Activated naive CD4-positive, alpha-beta T cell treated with anti-CD3 and anti-CD28 coated beads for 36 hours (primary cell): ENCODE results near the gene SIGLEC10. TPM values are rescaled to one million over a fixed set of nuclear protein-coding genes. Genes with fewer than 3 reads are reported as not detected.
A peak's percentile ranks its signal among the peaks of the same experiment; 100 is the strongest.

Source experiments
- CTCF ChIA-PET: fragments of 350-600 bp; sonication (Branson Sonifier 250); formaldehyde crosslinking; loops from one replicate; lab custom pipeline; 2021; ENCODE audit warnings: antibody characterized with exemption; lab: Charles Lee
- DNase-seq: peaks from one replicate; pipeline ENCODE4 v3.0.0-alpha.2; 2020
- H3K27ac Mint-ChIP-seq: one replicate; pipeline ENCODE4 v1.8.0; 2021; ENCODE audit warnings: mild to moderate bottlenecking, mixed read lengths
- H3K27me3 Mint-ChIP-seq: one replicate; pipeline ENCODE4 v1.8.0; 2021; ENCODE audit warnings: low read depth, mixed read lengths
- H3K36me3 Mint-ChIP-seq: one replicate; pipeline ENCODE4 v1.8.0; 2021; ENCODE audit warnings: low read depth, mixed read lengths
- H3K4me1 Mint-ChIP-seq: one replicate; pipeline ENCODE4 v1.8.0; 2021; ENCODE audit warnings: low read depth, mixed read lengths
- H3K4me3 Mint-ChIP-seq: one replicate; pipeline ENCODE4 v1.8.0; 2021; ENCODE audit warnings: mild to moderate bottlenecking, moderate library complexity, mixed read lengths
- H3K9me3 Mint-ChIP-seq: one replicate; pipeline ENCODE4 v1.8.0; 2021; ENCODE audit warnings: mixed read lengths
- intact Hi-C: fragments of 100-400 bp; cut with micrococcal nuclease; formaldehyde crosslinking; loops from one replicate; pipeline ENCODE4 v1.15.1; 2023
- total RNA-seq, 2 experiments: library from RNA; stranded (reverse); gene quantifications; one replicate each; pipeline ENCODE4 v1.2.3, GENCODE V29; 2021

The SIGLEC10 gene
- total RNA-seq, 2 experiments from 2014 or later: not detected

DNA sequence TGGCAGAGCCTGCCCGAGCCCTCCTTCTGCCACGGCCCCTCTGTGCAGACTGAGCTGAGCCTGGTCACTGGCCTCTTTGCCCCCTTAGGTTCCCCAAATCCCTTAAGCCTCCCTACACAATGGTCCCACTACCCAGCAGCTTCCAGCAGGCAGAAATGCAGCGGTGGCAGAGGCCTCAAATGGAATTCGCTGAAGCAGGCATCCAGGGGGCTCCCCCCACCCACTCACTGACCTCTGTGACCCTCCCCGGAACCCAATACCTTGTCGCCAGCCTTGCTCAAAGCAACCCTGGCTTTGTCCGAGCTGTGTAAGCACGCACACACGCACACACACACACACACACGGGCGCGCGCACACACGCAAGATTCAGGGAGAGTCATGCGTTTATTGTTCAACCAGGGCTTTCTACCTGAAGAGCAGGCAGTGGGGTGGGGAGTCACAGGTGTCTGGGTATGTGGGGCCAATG lies 29.5 kb downstream of the SIGLEC10 start, which contains the start of gene LIM2:
Gene LIM2 (minus strand): TSS at position 51 of the 466 bp plus-strand sequence. CDS start 531 bp downstream, outside the sequence.
- H3K4me1 Mint-ChIP-seq: peaks cover 6% of the 10 kb centered on the region
- no peaks in the 10 kb centered on the region for H3K36me3 Mint-ChIP-seq
- H3K27me3 Mint-ChIP-seq: no peaks in the 10 kb centered on the region
- H3K27ac Mint-ChIP-seq: no peak within 1 kb of the TSS
- DNase-seq: no peak
- H3K9me3 Mint-ChIP-seq: no peaks in the 10 kb centered on the region
- no peak within 1 kb of the TSS for H3K4me3 Mint-ChIP-seq
- CTCF ChIA-PET: interaction anchor here (0.6 kb wide), 2 partner anchors 51 to 877 kb away, joined by 3 to 4 read pairs; no protein-coding TSS in a partner anchor
- intact Hi-C loops: no loop called here

DNA sequence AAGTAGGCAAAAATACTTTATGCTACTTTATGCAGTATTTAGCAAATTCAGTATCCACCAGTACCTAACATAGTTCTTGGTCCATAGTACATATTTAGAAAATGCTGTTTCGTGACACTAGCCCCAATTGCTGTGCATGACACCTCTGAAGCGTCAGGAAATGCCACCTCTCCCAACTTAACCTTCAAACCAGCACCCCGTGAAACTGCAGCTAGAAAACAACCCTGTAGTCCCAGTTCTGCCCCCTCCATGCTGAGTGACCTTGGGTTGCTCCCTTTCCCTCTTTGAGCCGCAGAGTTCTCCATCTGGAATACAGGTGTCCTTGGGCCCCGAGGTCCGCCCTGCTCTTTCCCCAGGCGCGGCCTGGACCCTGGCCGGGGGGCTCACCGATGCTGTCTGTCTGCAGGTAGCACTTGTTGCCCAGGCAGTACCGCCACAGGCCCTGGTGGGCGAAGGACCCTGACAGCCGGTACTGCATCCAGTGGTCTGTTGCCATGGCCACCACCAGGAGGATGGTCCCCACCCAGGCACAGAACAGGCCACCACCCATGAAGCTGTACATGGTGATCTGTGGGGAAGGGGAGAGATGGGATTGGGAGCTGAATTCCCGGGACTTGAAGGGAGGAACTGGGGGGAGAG lies 30.4 kb downstream of the SIGLEC10 start:
- DNase-seq: no peak
- H3K4me1 Mint-ChIP-seq: peaks cover 3% of the 10 kb centered on the region
- CTCF ChIA-PET: no interaction called here

DNA sequence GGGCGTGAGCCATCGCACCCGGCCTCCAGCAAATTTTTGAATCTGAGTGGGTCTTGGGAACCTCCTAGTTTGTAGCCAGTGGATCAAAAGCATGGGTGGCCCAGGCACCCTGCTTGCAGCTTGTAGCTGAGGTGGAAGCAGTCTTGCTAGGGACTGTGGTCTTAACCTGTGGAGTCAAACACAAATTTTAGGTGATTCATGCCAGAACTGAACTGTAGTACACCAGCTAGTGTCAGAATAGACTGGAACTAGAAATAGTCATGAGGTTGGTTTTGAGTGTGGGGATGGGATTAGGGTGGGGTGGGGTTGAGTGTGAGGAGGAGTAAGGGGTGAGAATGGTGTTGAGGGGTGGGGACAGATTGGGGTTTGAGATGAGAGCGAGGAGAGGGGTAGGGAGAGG lies 35.4 kb downstream of the SIGLEC10 start:
- intact Hi-C loops: no loop called here
- Mint-ChIP-seq H3K36me3 (no peaks in the 10 kb centered on the region), H3K4me1 (peaks cover 10% of the 10 kb centered on the region), H3K27ac (no peak overlapping the region), H3K27me3 (no peaks in the 10 kb centered on the region), H3K4me3 (no peak overlapping the region), H3K9me3 (peaks cover 2% of the 10 kb centered on the region)
- no peak for DNase-seq
- CTCF ChIA-PET: interaction anchor here (0.6 kb wide), 1 partner anchor 129 kb away, joined by 3 read pairs; no protein-coding TSS in a partner anchor

More for the DNA sequence above, 30.4 kb downstream of the SIGLEC10 start:
- Mint-ChIP-seq H3K4me3 (no peak overlapping the region), H3K36me3 (no peaks in the 10 kb centered on the region), H3K9me3 (no peaks in the 10 kb centered on the region), H3K27me3 (no peaks in the 10 kb centered on the region), H3K27ac (no peak overlapping the region)
- intact Hi-C loops: no loop called here

DNA sequence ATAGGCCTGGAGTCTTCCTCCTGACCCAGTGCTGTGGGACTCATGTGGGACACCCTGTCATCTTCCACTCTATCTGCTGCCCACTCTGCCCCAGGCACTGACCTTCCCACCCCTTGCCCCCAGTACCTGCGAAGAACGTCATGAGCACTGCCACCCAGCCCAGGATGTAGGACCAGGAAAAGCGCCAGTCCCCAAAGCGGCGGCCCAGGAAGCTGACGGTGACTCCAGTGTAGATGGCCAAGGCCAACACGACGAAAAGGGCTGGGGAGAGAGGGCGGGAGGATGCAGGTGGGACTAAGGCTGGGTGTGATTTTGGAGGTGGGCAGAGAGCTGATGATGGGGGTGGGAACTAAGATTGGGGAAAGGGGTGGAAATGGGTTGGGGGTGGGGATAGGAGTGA lies 37.1 kb downstream of the SIGLEC10 start:
- no peak overlapping the region for H3K27ac Mint-ChIP-seq
- H3K4me1 Mint-ChIP-seq: peaks cover 25% of the 10 kb centered on the region
- peaks cover 2% of the 10 kb centered on the region for H3K9me3 Mint-ChIP-seq
- intact Hi-C loops: no loop called here
- CTCF ChIA-PET: no interaction called here
- DNase-seq: no peak
- no peaks in the 10 kb centered on the region for H3K27me3 Mint-ChIP-seq
- H3K4me3 Mint-ChIP-seq: no peak overlapping the region
- no peaks in the 10 kb centered on the region for H3K36me3 Mint-ChIP-seq

DNA sequence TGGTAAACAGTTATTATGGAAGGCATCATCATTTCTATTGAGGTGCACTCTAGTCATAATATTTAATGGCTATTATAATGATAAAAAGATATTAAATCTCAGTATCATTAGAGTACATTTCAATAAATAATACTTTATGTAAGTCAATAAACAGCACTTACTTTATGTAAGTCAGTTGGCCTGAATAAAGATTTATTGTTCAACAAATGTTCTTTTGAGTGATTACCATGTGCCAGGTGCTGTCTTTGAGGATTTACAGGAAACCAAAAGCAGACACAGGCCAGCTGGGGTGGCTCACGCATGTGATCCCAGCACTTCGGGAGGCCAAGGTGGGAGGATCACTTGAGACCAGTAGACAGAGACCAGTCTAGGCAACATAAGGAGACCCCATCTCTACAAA lies 40.0 kb downstream of the SIGLEC10 start:
- no peaks in the 10 kb centered on the region for H3K27me3 Mint-ChIP-seq
- peaks cover 53% of the 10 kb centered on the region for H3K4me1 Mint-ChIP-seq
- no peak overlapping the region for H3K4me3 Mint-ChIP-seq
- CTCF ChIA-PET: no interaction called here
- no peaks in the 10 kb centered on the region for H3K36me3 Mint-ChIP-seq
- no peak for DNase-seq
- H3K9me3 Mint-ChIP-seq: peaks cover 4% of the 10 kb centered on the region
- intact Hi-C loops: no loop called here
- H3K27ac Mint-ChIP-seq: no peak overlapping the region

DNA sequence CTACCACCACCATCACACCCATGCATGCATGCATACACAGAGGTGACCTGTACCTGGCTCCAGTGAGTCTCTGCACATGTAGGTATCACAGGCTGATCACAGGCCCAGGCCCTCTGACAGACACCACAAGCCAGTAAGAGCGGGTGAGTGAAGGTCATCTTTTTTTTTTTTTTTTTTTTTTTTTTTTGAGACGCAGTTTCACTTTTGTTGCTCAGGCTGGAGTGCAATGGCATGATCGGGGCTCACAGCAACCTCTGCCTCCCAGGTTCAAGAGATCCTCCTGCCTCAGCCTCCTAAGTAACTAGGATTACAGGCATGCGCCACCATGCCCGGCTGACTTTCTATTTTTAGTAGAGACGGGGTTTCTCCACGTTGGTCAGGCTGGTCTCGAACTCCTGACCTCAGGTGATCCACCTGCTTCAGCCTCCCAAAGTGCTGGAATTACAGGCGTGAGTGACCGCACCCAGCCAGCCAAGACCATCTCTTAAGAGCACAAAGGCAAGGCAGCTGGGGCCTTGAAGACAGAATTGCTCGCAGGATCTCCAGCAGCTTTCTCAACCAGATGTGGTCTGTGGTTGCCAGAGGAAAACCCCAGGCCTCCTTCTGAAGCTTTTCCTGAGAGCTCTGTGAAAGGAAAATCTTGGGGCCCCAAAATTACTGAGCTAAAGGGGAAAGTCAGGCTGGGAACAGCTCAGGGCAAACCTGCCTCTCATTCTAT lies 41.8 kb downstream of the SIGLEC10 start:
- Mint-ChIP-seq H3K36me3 (no peaks in the 10 kb centered on the region), H3K27me3 (no peaks in the 10 kb centered on the region), H3K4me3 (peak overlapping the region; percentile 24), H3K9me3 (peaks cover 3% of the 10 kb centered on the region), H3K27ac (peak overlapping the region; percentile 46), H3K4me1 (peaks cover 65% of the 10 kb centered on the region)
- CTCF ChIA-PET: no interaction called here
- DNase-seq: peak; percentile 78
- intact Hi-C loops: no loop called here

DNA sequence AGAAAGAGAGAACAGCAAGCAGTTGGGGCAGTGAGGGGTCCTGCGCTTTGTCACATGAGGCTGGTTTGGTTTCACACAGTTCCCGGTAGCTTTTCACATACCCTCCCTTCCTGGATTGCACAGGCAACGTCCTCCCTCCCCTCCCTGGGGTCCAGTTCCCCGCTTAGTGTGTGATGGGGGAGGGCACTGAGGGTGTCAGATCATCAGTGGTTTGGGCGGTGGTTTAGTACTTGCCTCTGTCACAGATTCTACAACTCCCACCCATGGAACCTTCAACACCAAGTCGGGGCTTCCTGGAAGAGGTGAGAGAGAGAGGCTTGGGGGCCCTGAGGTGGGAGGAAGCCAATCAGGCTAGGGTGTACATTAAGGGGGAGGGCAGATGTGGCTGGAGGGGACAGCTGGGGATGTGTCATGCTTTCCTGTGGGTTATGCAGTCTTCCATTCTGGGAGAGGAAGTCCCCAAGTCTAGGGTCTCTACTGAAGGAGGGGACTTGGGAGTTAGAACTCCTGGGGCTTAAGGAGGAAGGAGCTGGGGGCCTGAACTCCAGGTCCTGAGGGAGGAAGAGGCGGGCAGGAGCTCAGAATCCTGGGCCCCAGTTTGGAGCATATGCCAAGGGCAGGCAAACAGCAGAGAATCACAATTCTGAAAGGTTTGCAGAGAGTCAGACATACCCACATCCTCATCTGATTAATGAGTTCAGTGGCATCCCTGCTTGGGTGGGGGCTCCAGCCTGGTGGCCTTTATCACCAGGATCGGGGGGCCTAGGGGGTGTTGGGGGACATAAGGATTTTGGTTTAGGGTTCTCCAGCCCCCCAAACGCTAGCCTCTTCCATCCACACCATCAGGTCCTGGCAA lies 44.6 kb downstream of the SIGLEC10 start, which contains the start of gene NKG7:
Gene NKG7 (minus strand): TSS at position 6 of the 856 bp plus-strand sequence. CDS start 119 bp downstream, outside the sequence.
- intact Hi-C loops: loop anchor here (1.0 kb wide), 1 partner anchor 21 kb away; no protein-coding TSS in a partner anchor
- Mint-ChIP-seq H3K4me1 (peaks cover 73% of the 10 kb centered on the region), H3K36me3 (no peaks in the 10 kb centered on the region), H3K27me3 (no peaks in the 10 kb centered on the region), H3K9me3 (peaks cover 3% of the 10 kb centered on the region), H3K4me3 (peak within 1 kb of the TSS; percentile 60), H3K27ac (peak within 1 kb of the TSS; percentile 88)
- CTCF ChIA-PET: interaction anchor here (0.7 to 1.2 kb wide), 3 partner anchors 22 to 67 kb away, joined by 3 read pairs; no protein-coding TSS in a partner anchor
- peak; percentile 87 for DNase-seq

DNA sequence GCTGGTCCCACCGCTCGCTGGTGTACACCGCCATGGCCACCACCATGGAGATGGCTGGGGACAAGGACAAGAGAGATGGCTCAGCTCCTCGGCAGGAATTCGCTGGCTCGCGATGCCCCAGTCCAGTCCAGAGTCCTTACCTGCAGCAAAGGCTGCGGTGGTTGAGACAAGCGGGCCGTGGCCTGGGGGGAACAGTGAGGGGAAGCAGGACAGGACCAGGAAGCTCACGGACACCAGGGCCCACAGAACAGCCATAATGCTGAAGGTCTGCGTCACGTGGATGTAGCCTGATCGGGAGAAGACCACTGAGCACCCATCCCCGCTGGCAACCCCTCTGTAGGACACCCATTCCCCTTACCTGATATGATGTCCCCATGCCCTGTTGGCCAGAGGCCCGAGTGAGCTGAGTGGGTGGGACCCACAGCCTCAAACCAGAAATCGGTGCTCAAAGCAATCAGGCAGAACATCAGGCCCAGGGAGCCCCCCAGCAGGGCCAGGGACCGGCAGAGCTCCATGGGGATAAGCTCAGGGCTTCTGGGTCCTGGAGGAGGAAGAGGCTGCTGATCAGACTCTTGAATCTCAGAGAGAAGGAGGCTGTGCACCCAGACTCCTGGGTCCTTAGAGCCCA lies 45.3 kb downstream of the SIGLEC10 start:
- no peaks in the 10 kb centered on the region for H3K36me3 Mint-ChIP-seq
- CTCF ChIA-PET: interaction anchor here (0.7 to 1.1 kb wide), 2 partner anchors 22 to 35 kb away, joined by 3 read pairs; no protein-coding TSS in a partner anchor
- peaks cover 73% of the 10 kb centered on the region for H3K4me1 Mint-ChIP-seq
- H3K27me3 Mint-ChIP-seq: no peaks in the 10 kb centered on the region
- DNase-seq: no peak
- intact Hi-C loops: loop anchor here (1.0 kb wide), 1 partner anchor 22 kb away; no protein-coding TSS in a partner anchor
- peak overlapping the region; percentile 60 for H3K4me3 Mint-ChIP-seq
- peak overlapping the region; percentile 88 for H3K27ac Mint-ChIP-seq
- peaks cover 3% of the 10 kb centered on the region for H3K9me3 Mint-ChIP-seq

DNA sequence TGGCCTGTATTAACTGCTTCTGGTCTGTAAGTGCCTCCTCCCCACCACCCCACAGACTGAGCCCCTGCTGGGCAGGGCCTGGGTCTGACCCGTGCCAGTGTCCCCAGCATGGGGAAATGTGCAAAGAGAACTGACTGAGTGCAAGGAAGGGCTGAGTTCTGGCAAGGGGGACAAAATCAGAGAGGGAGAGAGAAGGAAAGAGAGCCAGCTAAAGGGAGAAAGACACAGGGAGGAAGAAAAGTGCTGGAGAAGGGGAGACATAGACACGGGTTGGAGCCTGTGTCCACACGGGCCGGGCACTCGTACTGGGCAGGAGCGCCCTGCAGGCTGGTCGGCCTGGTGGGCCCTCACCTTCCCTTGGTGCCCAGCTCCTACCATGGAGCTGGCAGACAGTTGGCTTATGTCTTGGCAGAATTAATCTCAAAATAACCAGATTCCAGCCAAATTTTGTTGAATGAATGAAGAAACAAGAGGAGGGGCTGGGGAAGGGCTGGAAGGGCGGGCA lies 46.2 kb downstream of the SIGLEC10 start:
- no peak for DNase-seq
- Mint-ChIP-seq H3K36me3 (no peaks in the 10 kb centered on the region), H3K27ac (peak overlapping the region; percentile 88), H3K9me3 (peaks cover 3% of the 10 kb centered on the region), H3K27me3 (no peaks in the 10 kb centered on the region), H3K4me1 (peaks cover 65% of the 10 kb centered on the region), H3K4me3 (peak overlapping the region; percentile 60)
- intact Hi-C loops: no loop called here
- CTCF ChIA-PET: no interaction called here

DNA sequence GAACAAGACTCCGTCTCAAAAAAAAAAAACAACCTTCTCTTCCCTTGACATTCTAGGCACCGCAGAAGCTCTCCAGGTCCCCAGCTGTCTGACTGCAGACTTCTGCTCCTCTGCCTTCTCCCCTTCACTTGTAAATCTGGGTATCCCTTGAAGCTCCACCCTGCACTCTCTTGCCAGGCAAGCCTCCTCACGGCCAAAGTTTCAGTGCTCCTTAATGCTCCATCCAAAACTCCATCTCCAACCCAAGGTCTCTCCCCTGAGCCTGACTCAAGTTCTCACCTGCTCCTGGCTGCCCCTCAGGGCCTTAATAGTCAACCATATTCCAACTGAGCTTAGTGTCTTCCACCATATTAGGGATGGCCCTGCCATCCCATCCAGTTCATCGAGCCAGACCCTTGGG lies 47.2 kb downstream of the SIGLEC10 start:
- DNase-seq: no peak
- Mint-ChIP-seq H3K9me3 (peaks cover 3% of the 10 kb centered on the region), H3K4me1 (peaks cover 61% of the 10 kb centered on the region), H3K27ac (no peak overlapping the region), H3K4me3 (peak overlapping the region; percentile 48), H3K36me3 (no peaks in the 10 kb centered on the region), H3K27me3 (no peaks in the 10 kb centered on the region)
- intact Hi-C loops: no loop called here
- CTCF ChIA-PET: no interaction called here
